ENCODE measurements around the gene TTLL11. TPM values are rescaled to one million over a fixed set of nuclear protein-coding genes. Genes with fewer than 3 reads are reported as not detected.
"Not testable (repeated sequence)": the region's sequence is repeated elsewhere in the genome, so short reads cannot be mapped to it uniquely, and the experiment has no call there.

The TTLL11 gene
- total RNA-seq, 1 experiment from 2014 or later = 1.6 TPM

DNA sequence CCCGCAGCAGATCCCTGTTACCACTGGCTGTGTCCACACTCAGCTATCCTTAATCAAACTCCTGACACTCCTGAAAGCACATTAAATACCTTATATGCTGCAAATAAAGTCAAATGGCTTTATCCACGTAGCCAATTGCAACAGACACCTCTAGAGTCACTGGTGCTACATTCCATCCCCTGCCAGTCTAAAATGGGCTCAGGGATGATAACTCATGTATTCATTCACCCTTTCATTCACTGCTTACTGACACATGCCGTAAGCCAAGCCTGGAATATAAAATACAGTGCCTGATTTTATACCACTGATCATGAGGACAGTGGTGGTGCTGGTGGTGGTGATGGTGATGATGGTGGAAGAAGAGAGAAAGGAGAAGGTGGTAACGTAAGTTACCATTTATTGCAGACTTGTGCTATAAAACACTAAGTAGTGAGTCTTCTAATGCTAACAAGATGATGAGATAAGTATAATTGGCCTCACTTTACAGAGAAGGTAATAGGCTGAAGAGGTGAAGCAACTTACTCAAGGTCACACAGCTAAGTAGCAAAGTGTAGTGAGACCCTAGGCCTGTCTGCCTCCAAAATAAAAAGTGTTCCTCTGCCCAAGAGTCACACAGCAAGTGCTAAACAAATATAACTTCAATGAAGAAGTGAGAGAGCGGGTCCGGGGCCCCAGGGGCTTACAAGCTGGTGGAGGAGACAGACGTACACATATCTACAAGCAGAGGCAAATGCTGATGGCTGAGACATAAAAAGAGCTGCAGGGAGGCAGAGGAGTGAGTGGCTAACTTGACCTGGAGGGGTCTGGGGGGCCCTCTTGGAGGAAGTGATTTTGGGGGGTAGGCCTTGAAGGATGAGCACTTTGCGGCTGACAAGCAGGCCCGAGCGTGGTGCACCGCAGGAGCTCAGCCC is 1.2 kb downstream of the TTLL11 start:
- in situ Hi-C loops (cut with HindIII; ENCODE audit: low pct_unique_long_range_greater_than_20kb, low sequenced_read_pairs) = no loop called here
- no peak for DNase-seq (ENCODE audit: low read depth, low spot score)

DNA sequence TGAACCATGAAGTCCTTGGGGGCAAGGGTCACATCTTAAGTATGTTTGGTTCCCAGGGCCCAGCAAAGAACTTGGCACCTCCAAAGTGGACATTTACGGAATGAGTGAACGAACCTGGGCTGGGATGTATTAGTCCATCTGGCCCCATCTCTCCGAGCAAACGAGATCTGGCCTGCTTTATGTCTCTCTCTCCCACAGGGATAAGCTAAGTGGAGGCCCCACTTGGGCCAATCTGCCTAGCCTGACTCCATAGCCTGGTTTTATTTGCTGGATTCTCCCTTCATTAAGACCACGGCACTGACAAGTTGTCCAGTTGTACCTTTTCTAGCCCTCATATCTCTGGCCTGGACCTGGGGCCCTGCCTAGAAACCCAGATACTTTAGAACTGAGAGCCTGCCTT is 2.1 kb downstream of the TTLL11 start:
- DNase-seq (ENCODE audit: low read depth, low spot score) = no peak
- in situ Hi-C loops (cut with HindIII; ENCODE audit: low pct_unique_long_range_greater_than_20kb, low sequenced_read_pairs) = no loop called here

DNA sequence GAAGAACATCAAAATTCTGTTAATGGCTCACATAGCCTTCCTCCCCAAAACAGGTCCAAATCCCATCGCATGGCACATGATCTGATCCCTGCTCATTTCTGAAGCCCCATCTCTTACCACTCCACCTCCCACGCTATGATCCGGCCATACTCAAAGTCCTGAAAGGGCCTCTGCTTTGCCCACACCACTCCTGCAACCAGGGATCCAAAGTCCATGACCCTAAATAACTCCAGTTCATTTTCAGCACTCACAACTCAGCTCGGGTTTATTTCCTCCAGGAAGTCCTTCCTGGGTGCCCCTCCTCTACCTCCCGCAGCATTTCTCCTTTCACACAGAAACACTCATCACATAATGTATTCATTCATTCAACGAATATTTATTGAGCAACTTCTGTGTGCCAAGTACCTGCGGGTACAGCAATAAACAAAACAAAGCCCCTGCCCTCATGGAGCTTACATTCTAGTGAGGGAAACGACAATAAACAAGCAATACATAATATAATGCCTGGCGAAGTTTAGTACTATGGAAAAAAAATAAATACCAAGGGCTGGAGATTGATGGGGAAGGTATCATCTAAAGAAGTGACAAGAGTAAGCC is 2.7 kb downstream of the TTLL11 start:
- DNase-seq (ENCODE audit: low read depth, low spot score) = no peak
- in situ Hi-C loops (cut with HindIII; ENCODE audit: low pct_unique_long_range_greater_than_20kb, low sequenced_read_pairs) = no loop called here

DNA sequence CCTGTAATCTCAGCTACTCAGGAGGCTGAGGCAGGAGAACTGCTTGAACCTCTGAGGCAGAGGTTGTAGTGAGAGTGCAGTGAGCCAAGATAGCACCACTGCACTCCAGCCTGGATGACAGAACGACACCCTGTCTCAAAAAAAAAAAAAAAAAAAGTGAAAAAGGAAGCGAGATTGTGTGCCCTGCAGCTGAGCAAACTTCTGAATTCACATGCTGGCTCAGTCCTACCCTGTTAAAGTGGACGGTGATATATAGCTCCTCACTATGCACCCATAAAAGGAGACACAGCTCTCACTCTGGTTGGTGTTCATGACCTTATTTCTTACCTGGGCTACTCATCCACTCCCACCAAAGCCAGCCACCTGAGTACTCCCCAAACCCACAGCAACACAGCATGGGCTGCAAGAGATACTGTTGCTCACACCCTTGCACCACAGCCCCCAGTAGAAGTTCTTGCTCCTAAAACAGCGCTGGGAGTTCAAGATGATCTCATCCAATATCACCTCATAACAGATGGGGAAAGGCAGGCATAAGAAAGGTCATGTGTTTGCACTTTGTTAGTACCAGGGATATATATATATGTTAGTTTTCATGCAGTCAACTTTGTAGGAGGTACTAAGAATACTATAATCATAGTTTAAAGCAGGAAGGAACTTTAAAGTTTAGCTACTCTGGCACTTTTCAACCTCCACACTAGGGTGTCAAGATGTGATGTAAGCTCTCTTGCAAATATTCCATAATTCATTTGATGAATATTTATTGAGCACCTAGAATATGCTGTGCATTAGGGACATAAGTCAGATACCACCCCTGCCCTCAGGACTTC is 4.0 kb downstream of the TTLL11 start:
- DNase-seq (ENCODE audit: low read depth, low spot score) = no peak
- in situ Hi-C loops (cut with HindIII; ENCODE audit: low pct_unique_long_range_greater_than_20kb, low sequenced_read_pairs) = no loop called here

DNA sequence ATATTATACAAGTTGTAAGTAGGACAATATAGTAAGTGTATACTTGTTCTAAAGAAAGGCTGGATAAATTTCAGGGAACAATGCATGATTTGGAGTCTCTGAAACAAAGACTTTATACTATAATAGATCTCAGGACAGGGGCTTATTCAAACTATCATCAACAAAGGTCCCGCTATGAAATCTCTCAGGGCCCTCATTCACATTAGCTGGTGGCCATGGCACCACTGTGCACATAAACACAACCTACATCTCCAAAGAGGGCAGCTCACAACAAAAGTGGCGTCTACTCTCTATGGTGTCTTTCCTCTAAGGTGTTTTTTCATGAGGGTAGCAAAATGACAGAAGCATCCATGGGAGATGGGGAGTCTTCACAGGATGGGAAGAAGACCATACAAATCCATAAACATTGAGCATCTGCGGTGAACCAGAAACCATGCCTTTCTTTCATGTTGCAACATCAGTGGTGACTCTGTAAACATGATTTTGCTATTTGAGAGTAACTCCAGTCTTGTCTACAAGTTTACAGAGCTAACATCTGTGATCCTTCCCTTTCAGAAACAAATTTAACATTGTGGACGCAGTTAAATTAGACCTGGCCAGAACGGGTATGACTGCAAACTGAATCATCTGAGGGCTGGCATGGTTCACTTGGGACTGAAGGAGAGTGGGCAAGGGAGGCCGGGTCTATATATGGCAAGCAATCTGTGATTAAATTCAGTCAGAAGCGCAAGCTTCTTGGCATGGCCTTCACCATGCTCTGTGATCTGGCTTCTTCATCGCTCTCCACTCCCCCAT is 5.5 kb downstream of the TTLL11 start:
- in situ Hi-C loops (cut with HindIII; ENCODE audit: low pct_unique_long_range_greater_than_20kb, low sequenced_read_pairs) = no loop called here
- DNase-seq (ENCODE audit: low read depth, low spot score) = no peak

DNA sequence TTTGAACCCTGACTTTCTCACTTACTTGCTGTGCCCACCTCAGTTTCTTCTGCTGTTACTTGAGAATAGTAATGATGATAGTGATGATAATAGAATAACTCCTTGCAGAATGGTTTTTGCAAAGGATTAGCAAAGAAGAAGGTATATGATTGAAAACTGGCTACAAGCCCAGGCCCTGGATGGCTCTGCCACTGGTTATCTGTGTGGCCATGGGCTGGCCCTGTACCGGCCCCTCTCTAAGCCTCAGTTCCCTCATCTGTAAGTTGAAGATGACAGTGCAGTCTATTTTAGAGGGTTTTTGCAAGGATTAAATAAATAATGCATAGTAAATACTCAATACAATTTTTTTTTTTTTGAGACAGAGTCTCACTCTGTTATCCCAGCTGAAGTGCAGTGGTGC is 6.2 kb downstream of the TTLL11 start:
- DNase-seq (ENCODE audit: low read depth, low spot score) = no peak
- in situ Hi-C loops (cut with HindIII; ENCODE audit: low pct_unique_long_range_greater_than_20kb, low sequenced_read_pairs) = no loop called here

DNA sequence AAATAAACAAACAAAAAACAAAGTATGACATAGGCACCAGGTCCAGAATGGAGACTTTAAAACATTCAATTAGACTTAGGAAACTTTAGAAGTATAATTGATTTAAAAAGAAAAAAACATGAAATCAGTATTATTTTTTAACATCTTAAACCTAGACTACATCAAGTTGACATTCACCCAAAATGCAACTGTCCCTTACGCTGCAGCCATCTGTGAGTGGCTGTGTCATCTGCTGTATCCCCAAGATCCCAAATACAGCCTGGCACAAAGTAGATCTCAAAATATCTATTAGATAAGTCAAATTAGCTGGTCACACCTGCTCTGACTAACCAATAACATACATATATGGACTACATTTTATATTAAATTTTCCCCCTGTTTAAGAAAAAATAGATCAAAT is 7.8 kb downstream of the TTLL11 start:
- in situ Hi-C loops (cut with HindIII; ENCODE audit: low pct_unique_long_range_greater_than_20kb, low sequenced_read_pairs) = no loop called here
- no peak for DNase-seq (ENCODE audit: low read depth, low spot score)

DNA sequence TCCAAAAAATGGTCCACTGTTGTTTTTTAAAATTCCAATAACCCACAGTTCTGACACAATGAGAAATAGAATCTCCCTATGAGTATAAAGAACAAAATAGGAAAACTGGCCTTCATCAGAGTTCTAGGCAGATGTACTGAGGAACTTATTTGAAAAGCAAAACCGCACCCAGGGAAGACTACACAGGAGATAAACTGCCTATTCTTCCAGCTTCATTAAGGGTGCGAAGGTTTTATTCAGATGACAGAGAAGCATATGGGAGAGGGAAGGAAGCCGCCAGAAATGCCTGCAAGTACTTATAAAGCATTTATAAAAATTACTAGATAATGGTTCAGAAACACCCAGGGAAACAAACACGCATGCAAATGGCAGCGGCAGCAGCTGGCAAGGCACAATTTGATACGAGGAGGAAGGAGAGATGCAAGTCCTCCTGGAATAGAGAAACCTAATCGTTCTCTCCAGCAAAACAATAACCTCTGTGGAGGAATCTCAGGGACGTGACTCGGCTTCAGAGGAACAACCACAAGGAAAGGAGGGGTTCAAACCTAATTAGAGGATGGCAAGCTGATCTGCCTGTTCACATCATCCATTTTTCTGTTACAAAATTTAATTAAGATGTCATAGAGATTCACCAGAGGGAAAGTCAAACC is 9.0 kb downstream of the TTLL11 start:
- no peak for DNase-seq (ENCODE audit: low read depth, low spot score)
- in situ Hi-C loops (cut with HindIII; ENCODE audit: low pct_unique_long_range_greater_than_20kb, low sequenced_read_pairs) = no loop called here

DNA sequence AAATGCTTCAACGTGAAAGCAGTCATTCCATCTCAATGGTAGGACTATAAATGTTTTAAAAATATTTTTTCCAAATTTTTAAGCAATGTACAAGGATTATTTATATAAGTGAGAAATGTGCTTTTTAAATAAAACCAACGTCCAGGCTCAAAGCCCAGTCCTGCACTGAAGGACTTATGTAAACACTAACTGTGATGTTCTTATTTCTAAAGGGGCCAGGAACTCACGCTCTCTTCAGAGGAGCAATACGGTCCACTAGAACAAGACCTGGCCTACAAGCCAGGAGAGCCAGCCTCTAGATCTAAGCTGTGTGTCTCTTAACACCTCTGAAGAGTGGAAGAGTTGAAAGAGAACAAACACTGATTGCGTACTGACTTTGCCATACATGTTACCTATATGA is 12.1 kb downstream of the TTLL11 start:
- in situ Hi-C loops (cut with HindIII; ENCODE audit: low pct_unique_long_range_greater_than_20kb, low sequenced_read_pairs) = no loop called here
- no peak for DNase-seq (ENCODE audit: low read depth, low spot score)

DNA sequence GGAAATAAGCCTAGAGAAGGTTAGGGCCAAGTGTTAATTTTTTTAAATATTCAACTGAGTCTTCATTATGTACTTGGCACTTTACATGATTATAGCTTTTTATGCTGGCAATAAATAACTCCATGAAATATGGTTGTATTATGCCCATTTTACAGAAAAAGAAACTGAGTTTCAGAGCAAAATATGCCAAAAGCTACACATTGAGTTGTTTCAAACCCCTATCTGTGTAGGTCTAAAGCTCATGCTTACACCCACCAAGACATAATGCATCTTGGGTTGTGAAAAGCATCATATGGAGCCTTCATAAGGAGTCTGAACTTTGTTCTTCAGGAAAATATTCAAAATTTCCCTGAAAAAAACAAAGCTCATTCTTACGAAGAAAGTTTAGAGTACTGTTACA is 14.6 kb downstream of the TTLL11 start:
- DNase-seq (ENCODE audit: low read depth, low spot score) = no peak
- in situ Hi-C loops (cut with HindIII; ENCODE audit: low pct_unique_long_range_greater_than_20kb, low sequenced_read_pairs) = no loop called here

DNA sequence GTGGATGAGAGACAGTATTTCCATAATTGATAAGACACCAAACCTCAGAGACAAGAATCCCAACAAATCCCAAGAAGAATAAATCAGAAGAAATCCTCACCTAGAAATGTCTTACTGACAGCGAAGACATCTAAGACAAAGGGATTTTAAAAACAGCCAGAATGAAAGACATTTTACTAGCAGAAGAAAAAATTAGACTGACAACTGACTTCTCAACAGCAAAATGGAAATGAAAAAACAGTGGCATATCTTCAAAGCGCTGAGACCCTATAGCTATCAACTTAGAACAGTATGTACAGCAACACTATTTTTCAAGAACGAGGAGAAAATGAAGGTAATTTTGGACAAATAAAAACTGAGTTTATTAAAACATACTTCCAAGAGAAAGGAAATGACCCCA is 16.3 kb downstream of the TTLL11 start:
- in situ Hi-C loops (cut with HindIII; ENCODE audit: low pct_unique_long_range_greater_than_20kb, low sequenced_read_pairs) = no loop called here
- no peak for DNase-seq (ENCODE audit: low read depth, low spot score)

DNA sequence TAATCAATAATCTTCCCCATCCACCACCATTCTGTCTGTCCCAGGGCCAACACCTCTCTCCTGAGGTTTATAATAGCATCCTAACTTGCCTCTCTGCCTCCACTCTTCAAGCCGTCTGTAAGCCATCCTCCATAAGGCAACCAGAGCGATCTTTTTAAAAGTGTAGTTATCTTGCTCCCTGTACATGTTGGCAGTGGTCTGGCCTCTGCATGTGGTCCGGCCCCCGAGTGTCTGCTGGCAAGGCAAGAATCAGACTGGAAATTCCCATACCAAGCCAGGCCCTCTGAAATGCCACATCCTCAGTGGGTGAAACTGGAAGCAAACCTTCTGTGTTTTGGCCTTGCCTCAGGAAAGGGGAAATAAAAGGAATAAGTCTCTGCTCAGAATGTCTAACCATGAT is 17.0 kb downstream of the TTLL11 start:
- DNase-seq (ENCODE audit: low read depth, low spot score) = no peak
- in situ Hi-C loops (cut with HindIII; ENCODE audit: low pct_unique_long_range_greater_than_20kb, low sequenced_read_pairs) = no loop called here

DNA sequence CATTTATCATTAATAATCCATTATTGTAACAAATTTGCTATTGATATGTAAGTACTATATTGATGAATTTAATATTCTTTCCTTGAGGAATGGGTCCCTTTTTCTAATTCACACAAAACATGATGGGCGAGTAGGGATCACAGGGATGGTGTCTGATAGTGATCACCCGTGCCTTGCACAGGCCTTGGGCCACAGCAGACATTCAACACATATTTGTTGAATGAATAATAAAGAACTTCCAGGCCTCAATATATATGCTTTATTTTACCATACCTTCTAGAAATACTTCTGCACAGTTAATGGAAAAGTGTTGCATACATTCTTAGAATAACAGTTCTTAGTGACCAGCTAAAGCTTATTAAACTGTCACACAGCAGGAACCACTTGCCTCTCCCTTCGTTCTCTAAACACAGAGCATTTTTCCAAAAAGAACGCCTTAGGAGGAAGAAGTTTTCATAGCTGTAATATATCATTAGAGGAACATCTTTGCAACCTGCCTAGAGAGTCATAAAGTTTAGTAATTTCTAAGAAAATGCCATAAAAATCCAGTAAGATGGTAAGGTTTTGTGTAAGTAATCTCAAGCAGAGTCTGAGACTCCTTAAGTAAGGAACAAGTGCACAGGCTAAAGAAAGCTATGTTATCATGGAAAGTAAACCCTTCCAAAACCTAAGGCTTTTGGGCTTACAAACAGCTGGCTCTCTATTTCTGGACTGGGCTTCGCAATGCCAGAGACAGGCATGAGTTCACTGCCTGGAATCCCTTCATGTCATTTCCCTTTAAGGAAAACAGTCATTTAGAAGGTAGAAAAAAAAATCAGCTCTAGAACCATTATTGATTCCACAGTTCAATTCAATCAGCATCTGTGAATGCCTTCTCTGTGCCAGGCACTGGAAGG is 17.7 kb downstream of the TTLL11 start:
- in situ Hi-C loops (cut with HindIII; ENCODE audit: low pct_unique_long_range_greater_than_20kb, low sequenced_read_pairs) = no loop called here

DNA sequence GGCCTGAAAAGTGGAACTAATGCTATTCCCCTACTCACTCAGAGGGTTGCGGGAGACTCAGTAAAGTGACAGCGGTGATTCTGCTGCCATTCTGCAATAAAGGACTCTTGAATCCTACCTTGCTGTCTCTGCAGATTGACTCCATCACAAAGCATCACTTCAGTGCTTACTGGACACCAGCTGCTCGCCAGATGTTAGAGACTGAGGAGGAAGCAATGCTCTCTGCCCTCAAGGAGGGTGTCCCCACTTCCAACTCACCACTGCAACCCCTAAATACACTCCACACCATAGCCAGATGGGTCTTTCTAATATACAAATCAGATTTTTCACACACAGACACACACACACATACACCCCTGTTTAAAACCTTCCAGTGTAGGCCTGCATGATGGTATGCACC is 21.4 kb downstream of the TTLL11 start:
- no peak for DNase-seq (ENCODE audit: low read depth, low spot score)
- in situ Hi-C loops (cut with HindIII; ENCODE audit: low pct_unique_long_range_greater_than_20kb, low sequenced_read_pairs) = no loop called here

More for the DNA sequence above, 17.7 kb downstream of the TTLL11 start:
- DNase-seq (ENCODE audit: low read depth, low spot score) = no peak

DNA sequence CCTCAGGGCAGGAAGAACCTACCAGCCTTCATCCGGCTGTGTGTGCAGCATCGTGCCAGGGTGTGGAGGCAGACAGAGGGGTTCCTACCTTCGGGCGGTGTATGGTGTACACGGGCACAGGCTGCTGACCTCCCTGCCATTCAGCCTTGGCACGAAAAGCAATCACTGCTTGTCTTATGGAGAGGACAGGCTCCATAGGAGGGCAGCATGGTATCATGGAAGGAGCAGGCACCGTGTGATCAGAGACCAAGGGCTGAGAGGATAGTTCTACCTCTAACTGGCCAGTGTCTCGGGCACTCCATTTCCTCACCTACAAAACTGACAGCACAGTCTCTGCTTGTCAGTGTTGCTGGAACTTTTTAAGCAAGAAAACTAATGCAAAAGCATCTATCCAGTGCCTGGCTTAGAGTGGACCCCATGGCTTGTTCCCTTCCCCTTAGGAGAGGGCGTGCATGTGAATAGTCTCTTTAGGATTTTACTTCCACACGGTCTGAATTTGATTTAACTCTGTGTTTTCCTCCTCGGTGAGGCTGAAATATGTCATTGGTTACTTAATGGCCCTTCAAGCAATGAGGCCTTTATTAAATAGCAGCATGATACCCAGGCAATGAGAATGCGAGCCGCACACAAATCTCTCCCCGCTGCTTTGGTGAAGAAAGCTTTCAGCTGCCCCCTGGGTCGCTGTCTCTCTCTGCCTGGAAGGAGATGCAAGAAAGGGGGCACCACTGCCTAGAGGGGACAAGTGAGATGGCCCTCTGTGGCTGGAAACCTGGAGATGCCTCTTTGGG is 22.2 kb downstream of the TTLL11 start:
- DNase-seq (ENCODE audit: low read depth, low spot score) = no peak
- in situ Hi-C loops (cut with HindIII; ENCODE audit: low pct_unique_long_range_greater_than_20kb, low sequenced_read_pairs) = no loop called here

DNA sequence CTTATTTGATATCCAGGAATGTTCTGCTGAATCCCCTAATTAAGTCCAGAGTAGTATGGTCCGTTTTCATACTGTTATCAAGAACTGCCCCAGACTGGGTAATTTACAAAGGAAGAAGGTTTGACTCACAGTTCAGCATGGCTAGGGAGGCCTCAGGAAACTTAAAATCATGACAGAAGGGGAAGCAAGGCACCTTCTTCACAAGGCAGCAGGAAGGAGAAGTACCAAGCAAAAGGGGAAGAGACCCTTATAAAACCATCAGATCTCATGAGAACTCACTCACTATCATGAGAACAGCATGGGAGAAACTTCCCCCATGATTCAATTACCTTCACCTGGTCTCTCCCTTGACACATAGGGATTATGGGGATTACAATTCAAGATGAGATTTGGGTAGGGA is 26.4 kb downstream of the TTLL11 start:
- in situ Hi-C loops (cut with HindIII; ENCODE audit: low pct_unique_long_range_greater_than_20kb, low sequenced_read_pairs); DNase-seq (ENCODE audit: low read depth, low spot score): not testable (repeated sequence)
